HG03039 (cell line): ENCODE data around the gene NOTCH2NLA.
"Not testable (repeated sequence)": the region's sequence is repeated elsewhere in the genome, so short reads cannot be mapped to it uniquely, and the experiment has no call there.

Experiments used
- ATAC-seq: cut with Tn5 transposase; IDR thresholded peaks from one replicate; pipeline ENCODE4 v1.9.1; 2021; ENCODE audit warnings: mild to moderate bottlenecking, moderate library complexity; ENCODE audit not compliant: unreplicated experiment

The NOTCH2NLA gene

GRCh38 chr1:146228710-146229477, at the start of gene NOTCH2NLA:
NOTCH2NLA (minus strand) TSS chr1:146229021; CDS start chr1:146189337, 39,684 bp downstream.
- ATAC-seq = not testable (repeated sequence)

- ATAC-seq = peak; percentile 49
Observed at GRCh38 chr1:146278346-146278745, 49.5 kb upstream of the NOTCH2NLA start.

GRCh38 chr1:146277087-146277486, 48.3 kb upstream of the NOTCH2NLA start:
- ATAC-seq = not testable (repeated sequence)

- not testable (repeated sequence) for ATAC-seq
Observed at GRCh38 chr1:146274083-146274482, 45.3 kb upstream of the NOTCH2NLA start.

- not testable (repeated sequence) for ATAC-seq
Observed at GRCh38 chr1:146273194-146273593, 44.4 kb upstream of the NOTCH2NLA start.

GRCh38 chr1:146272734-146273133, 43.9 kb upstream of the NOTCH2NLA start:
- not testable (repeated sequence) for ATAC-seq

- ATAC-seq = not testable (repeated sequence)
Observed at GRCh38 chr1:146271977-146272376, 43.2 kb upstream of the NOTCH2NLA start.

GRCh38 chr1:146270129-146270528, 41.3 kb upstream of the NOTCH2NLA start:
- ATAC-seq = not testable (repeated sequence)

- not testable (repeated sequence) for ATAC-seq
Observed at GRCh38 chr1:146266179-146266748, 37.4 kb upstream of the NOTCH2NLA start.

- ATAC-seq = not testable (repeated sequence)
Observed at GRCh38 chr1:146264761-146265160, 35.9 kb upstream of the NOTCH2NLA start.

GRCh38 chr1:146260006-146260730, 31.3 kb upstream of the NOTCH2NLA start:
- not testable (repeated sequence) for ATAC-seq

GRCh38 chr1:146257992-146258552, 29.3 kb upstream of the NOTCH2NLA start:
- ATAC-seq = not testable (repeated sequence)

GRCh38 chr1:146254569-146255197, 25.9 kb upstream of the NOTCH2NLA start:
- ATAC-seq = not testable (repeated sequence)

- ATAC-seq = not testable (repeated sequence)
Observed at GRCh38 chr1:146253249-146253855, 24.5 kb upstream of the NOTCH2NLA start.

- not testable (repeated sequence) for ATAC-seq
Observed at GRCh38 chr1:146251523-146251922, 22.7 kb upstream of the NOTCH2NLA start.

- not testable (repeated sequence) for ATAC-seq
Observed at GRCh38 chr1:146248643-146249042, 19.8 kb upstream of the NOTCH2NLA start.

- ATAC-seq = not testable (repeated sequence)
Observed at GRCh38 chr1:146236626-146237025, 7.8 kb upstream of the NOTCH2NLA start.

- ATAC-seq = not testable (repeated sequence)
Observed at GRCh38 chr1:146236026-146236601, 7.3 kb upstream of the NOTCH2NLA start.

- ATAC-seq = not testable (repeated sequence)
Observed at GRCh38 chr1:146228144-146228682, 608 bp downstream of the NOTCH2NLA start.
